Hair follicular keratinocyte (primary cell): ENCODE measurements around the gene PRAMEF1. TPM values are rescaled to one million over a fixed set of nuclear protein-coding genes. Genes with fewer than 3 reads are reported as not detected.

ENCODE experiments used
- total RNA-seq: library from RNA; depleted of rRNA; stranded (reverse); fragments of >200 nt; gene quantifications from 2 replicates; pipeline ENCODE4 v1.2.3, GENCODE V29; 2015

Gene PRAMEF1, protein sequence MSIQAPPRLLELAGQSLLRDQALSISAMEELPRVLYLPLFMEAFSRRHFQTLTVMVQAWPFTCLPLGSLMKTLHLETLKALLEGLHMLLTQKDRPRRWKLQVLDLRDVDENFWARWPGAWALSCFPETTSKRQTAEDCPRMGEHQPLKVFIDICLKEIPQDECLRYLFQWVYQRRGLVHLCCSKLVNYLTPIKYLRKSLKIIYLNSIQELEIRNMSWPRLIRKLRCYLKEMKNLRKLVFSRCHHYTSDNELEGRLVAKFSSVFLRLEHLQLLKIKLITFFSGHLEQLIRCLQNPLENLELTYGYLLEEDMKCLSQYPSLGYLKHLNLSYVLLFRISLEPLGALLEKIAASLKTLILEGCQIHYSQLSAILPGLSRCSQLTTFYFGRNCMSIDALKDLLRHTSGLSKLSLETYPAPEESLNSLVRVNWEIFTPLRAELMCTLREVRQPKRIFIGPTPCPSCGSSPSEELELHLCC
- total RNA-seq: not detected in 2 replicates

DNA sequence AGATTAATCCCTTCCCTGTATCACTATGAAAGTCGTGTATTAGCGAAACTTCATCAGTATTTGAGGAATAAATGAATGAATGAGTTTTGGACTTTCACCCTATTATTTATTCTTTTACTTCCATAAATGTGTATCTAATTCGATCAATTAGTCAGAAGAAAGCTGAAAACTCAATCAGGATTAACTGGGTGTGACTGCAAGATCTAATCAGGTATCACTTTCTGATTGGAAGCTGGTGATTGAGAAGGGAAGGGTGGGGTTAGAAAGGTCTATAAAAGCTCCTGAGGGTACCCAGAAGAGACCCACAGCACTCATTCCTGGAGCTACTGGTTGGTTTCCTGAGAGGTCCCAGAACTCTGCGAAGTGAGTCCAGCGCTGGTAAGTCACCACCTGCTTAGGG, at the start of gene PRAMEF1:
PRAMEF1 (plus strand) TSS at position 301 of the 400 bp plus-strand sequence. CDS start 1,831 bp downstream, outside the sequence.

GRCh38 chr1:12745992-12746323, 45.2 kb upstream of the PRAMEF1 start, which contains the start of gene CFAP107:
TSS of gene CFAP107 (plus strand) at chr1:12746200. CDS start at chr1:12746431, 231 bp downstream.

DNA sequence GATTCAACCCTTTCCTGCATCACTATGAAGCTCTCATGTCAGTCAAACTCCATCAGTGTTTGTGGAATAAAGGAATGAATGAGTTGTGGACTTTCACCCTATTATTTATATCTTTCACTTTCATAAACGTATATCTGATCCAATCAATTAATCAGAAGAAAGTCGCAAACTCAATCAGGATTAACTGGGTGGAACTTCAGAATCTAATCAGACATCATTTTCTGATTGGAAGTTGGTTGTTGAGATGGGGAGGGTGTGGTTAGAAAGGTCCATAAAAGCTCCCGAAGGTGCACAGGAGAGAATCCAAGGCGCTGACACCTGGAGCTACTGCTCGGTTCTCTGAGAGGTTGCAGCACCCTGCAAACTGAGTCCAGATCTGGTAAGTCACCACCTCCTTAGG, 17.8 kb upstream of the PRAMEF1 start, which contains the start of gene PRAMEF12:
PRAMEF12 (plus strand) TSS at position 301 of the 400 bp plus-strand sequence. CDS start 1,130 bp downstream, outside the sequence.

GRCh38 chr1:12831310-12831709, 40.1 kb downstream of the PRAMEF1 start, which contains the start of gene PRAMEF11:
TSS of gene PRAMEF11 (minus strand) at chr1:12831410. CDS start at chr1:12828789, 2,621 bp downstream.

Other genes with a start within 250 kb of the PRAMEF1 start
- gene DHRS3, start 173.2 kb upstream of the PRAMEF1 start, total RNA-seq: 14.1 and 25.8 TPM in 2 replicates
- not detected in 2 replicates for gene AADACL4, start 147.3 kb upstream of the PRAMEF1 start, total RNA-seq
- not detected in 2 replicates for gene AADACL3, start 75.3 kb upstream of the PRAMEF1 start, total RNA-seq
- gene CFAP107, start 45.2 kb upstream of the PRAMEF1 start, total RNA-seq: not detected in 2 replicates
- gene PRAMEF12, start 17.7 kb upstream of the PRAMEF1 start, total RNA-seq: not detected in 2 replicates
- not detected in 2 replicates for gene PRAMEF11, start 40.0 kb downstream of the PRAMEF1 start, total RNA-seq
- gene HNRNPCL1, start 57.3 kb downstream of the PRAMEF1 start, total RNA-seq: not detected in 2 replicates
- gene PRAMEF2, start 65.7 kb downstream of the PRAMEF1 start, total RNA-seq: not detected in 2 replicates
- gene PRAMEF4, start 94.8 kb downstream of the PRAMEF1 start, total RNA-seq: not detected in 2 replicates
- not detected in 2 replicates for gene PRAMEF10, start 106.9 kb downstream of the PRAMEF1 start, total RNA-seq
- not detected in 2 replicates for gene PRAMEF7, start 125.2 kb downstream of the PRAMEF1 start, total RNA-seq
- gene PRAMEF6, start 156.2 kb downstream of the PRAMEF1 start, total RNA-seq: not detected in 2 replicates